Skeletal muscle tissue (tissue), 4 donors: ENCODE measurements around the gene SOX15. TPM values are rescaled to one million over a fixed set of nuclear protein-coding genes. Genes with fewer than 3 reads are reported as not detected.
"Not testable (repeated sequence)": the region's sequence is repeated elsewhere in the genome, so short reads cannot be mapped to it uniquely, and the experiment has no call there.

Experiments used
- H3K27ac ChIP-seq: one replicate; pipeline ENCODE4 v1.7.0; 2013; ENCODE audit warnings: mild to moderate bottlenecking, low read depth, low read length, inconsistent platforms
- H3K27me3 ChIP-seq, 3 donors: one replicate each; pipeline ENCODE4 v1.7.0; 2013; ENCODE audit warnings: low read length in 3 of 3; ENCODE audit not compliant: control insufficient read depth in 3 of 3, insufficient read depth in 3 of 3
- H3K36me3 ChIP-seq, 3 donors: one replicate each; pipeline ENCODE4 v1.7.0; 2013; ENCODE audit warnings: low read length in 3 of 3; ENCODE audit not compliant: control insufficient read depth in 3 of 3, insufficient read depth in 3 of 3
- H3K4me1 ChIP-seq, 3 donors: one replicate each; pipeline ENCODE4 v1.7.0; 2013; ENCODE audit warnings: low read length in 3 of 3, mild to moderate bottlenecking in 3 of 3; ENCODE audit not compliant: control insufficient read depth in 3 of 3, insufficient read depth in 3 of 3
- H3K4me3 ChIP-seq, 3 donors: one replicate each; pipeline ENCODE4 v1.7.0; 2013; ENCODE audit warnings: low read length in 3 of 3
- H3K9ac ChIP-seq, 3 donors: one replicate each; pipeline ENCODE4 v1.7.0; 2013; ENCODE audit warnings: low read length in 3 of 3, mild to moderate bottlenecking in 3 of 3, moderate library complexity in 2 of 3, low read depth in 1 of 3
- H3K9me3 ChIP-seq, 3 donors: one replicate each; pipeline ENCODE4 v1.7.0; 2013; ENCODE audit warnings: low read length in 3 of 3; ENCODE audit not compliant: control insufficient read depth in 3 of 3
- total RNA-seq: library from RNA; depleted of rRNA; stranded (reverse); fragments of >200 nt; gene quantifications from one replicate; pipeline ENCODE4 v1.2.3, GENCODE V29; 2014
- donor health status: Osteomylitis.

The SOX15 gene
- total RNA-seq, 1 donor from 2014 or later, result not detected

DNA sequence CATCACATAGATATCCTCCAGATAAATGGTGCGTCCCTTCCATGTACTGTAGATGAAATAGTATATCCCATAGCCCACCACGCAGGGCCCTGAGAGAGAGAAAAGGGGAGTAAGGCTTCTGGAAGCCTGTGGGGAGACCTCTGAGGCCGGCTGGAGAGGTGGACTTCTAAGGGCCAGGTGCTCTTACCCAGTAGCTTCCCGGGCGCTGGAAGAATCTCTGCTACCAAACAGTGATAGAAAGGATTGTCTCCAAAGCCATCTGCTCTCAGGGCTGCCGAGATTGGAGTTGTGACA, 37.0 kb upstream of the SOX15 start:
- H3K27me3 ChIP-seq, result no peaks in the 10 kb centered on the region
- H3K4me3 ChIP-seq, result peak overlapping the region; percentile 74 to 91 (median 91)
- peaks cover 4 to 5% (median 5%) of the 10 kb centered on the region in 3 donors for H3K36me3 ChIP-seq
- H3K4me1 ChIP-seq, result peaks cover 9 to 13% (median 11%) of the 10 kb centered on the region in 3 donors
- H3K9ac ChIP-seq, result peak overlapping the region; percentile 92 to 95 (median 95)
- peak overlapping the region; percentile 97 for H3K27ac ChIP-seq
- H3K9me3 ChIP-seq, result no peaks in the 10 kb centered on the region

- H3K9me3 ChIP-seq, result no peaks in the 10 kb centered on the region
- H3K36me3 ChIP-seq, result peaks cover 4 to 5% (median 5%) of the 10 kb centered on the region in 3 donors
- H3K4me3 ChIP-seq, result peak overlapping the region; percentile 14 to 91 (median 74)
- H3K27me3 ChIP-seq, result no peaks in the 10 kb centered on the region
- H3K9ac ChIP-seq, result peak overlapping the region; percentile 92 to 95 (median 95)
- peaks cover 9 to 11% (median 11%) of the 10 kb centered on the region in 3 donors for H3K4me1 ChIP-seq
- peak overlapping the region; percentile 97 for H3K27ac ChIP-seq
Measured at GRCh38 chr17:7626307-7626706, 36.4 kb upstream of the SOX15 start.

DNA sequence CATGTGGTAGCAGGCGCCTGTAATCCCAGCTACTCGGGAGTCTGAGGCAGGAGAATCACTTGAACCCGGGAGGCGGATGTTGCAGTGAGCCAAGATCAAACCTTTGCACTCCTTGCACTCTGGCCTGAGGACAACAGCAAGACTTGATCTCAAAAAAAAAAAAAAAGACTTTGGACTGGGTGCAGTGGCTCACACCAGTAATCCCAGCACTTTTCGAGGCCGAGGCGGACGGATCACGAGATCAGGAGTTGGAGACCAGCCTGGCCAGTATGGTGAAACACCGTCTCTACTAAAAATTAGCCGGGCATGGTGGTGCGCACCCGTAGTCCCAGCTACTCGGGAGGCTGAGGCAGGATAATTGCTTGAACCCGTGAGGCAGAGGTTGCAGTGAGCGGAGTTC, 35.9 kb upstream of the SOX15 start:
- not testable (repeated sequence) for H3K9me3 ChIP-seq, H3K27ac ChIP-seq, H3K9ac ChIP-seq, H3K36me3 ChIP-seq, H3K27me3 ChIP-seq, H3K4me3 ChIP-seq
- peaks cover 9 to 11% (median 11%) of the 10 kb centered on the region in 3 donors for H3K4me1 ChIP-seq

- no peak overlapping the region for H3K4me3 ChIP-seq
- no peaks in the 10 kb centered on the region for H3K9me3 ChIP-seq
- H3K27me3 ChIP-seq, result no peaks in the 10 kb centered on the region
- no peak overlapping the region for H3K9ac ChIP-seq
- no peak overlapping the region for H3K27ac ChIP-seq
- H3K4me1 ChIP-seq, result peaks cover 9 to 11% (median 11%) of the 10 kb centered on the region in 3 donors
- peaks cover 4 to 5% (median 5%) of the 10 kb centered on the region in 3 donors for H3K36me3 ChIP-seq
Measured at GRCh38 chr17:7623661-7624060, 33.8 kb upstream of the SOX15 start.

GRCh38 chr17:7620835-7621234, 30.9 kb upstream of the SOX15 start:
- no peak overlapping the region for H3K9ac ChIP-seq
- H3K27ac ChIP-seq, result no peak overlapping the region
- no peaks in the 10 kb centered on the region for H3K9me3 ChIP-seq
- no peak overlapping the region for H3K4me3 ChIP-seq
- H3K36me3 ChIP-seq, result peaks cover 0 to under 1% (median under 1%) of the 10 kb centered on the region in 3 donors
- H3K4me1 ChIP-seq, result no peaks in the 10 kb centered on the region
- no peaks in the 10 kb centered on the region for H3K27me3 ChIP-seq

- no peak overlapping the region for H3K9ac ChIP-seq
- no peaks in the 10 kb centered on the region for H3K9me3 ChIP-seq
Measured at GRCh38 chr17:7618608-7619007, 28.7 kb upstream of the SOX15 start.

DNA sequence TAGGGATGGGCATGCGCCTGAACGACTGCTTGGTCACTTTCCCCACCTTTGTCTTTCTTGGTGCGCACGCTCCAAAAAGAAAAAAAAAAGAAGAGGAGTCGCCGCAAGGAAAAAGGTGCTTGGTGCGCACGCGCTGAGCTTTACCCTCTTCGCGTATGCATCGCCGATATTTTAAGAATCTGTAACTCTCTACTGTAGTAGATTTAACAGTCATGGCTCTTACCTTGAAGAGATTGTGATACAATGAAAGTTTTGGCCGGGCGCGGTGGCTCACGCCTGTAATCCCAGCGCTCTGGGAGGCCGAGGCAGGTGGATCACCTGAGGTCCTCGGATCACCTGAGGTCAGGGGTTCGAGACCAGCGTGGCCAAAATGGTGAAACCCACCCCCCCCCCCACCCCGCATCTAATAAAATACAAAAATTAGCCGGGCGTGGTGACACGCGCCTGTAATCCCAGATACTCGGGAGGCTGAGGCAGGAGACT, 25.4 kb upstream of the SOX15 start:
- peak overlapping the region; percentile 64 to 75 (median 65) for H3K9ac ChIP-seq
- no peaks in the 10 kb centered on the region for H3K9me3 ChIP-seq

More at GRCh38 chr17:7618608-7619007, 28.7 kb upstream of the SOX15 start:
- no peak overlapping the region for H3K4me3 ChIP-seq
- no peaks in the 10 kb centered on the region for H3K27me3 ChIP-seq
- H3K4me1 ChIP-seq, result peaks cover 5 to 6% (median 6%) of the 10 kb centered on the region in 3 donors
- no peaks in the 10 kb centered on the region for H3K36me3 ChIP-seq
- H3K27ac ChIP-seq, result no peak overlapping the region

GRCh38 chr17:7614425-7615264, 24.8 kb upstream of the SOX15 start, which contains the start of gene FXR2:
TSS of gene FXR2 (minus strand) at chr17:7614897. CDS start at chr17:7614532, 365 bp downstream.
- Histone ChIP-seq H3K27me3 (no peaks in the 10 kb centered on the region), H3K4me3 (peak within 1 kb of the TSS; percentile 80 to 90 (median 87)), H3K27ac (peak within 1 kb of the TSS; percentile 82), H3K36me3 (peaks cover 0 to 2% (median 0%) of the 10 kb centered on the region in 3 donors), H3K9me3 (no peaks in the 10 kb centered on the region), H3K9ac (peak within 1 kb of the TSS; percentile 79 to 93 (median 92)), H3K4me1 (peaks cover 24 to 27% (median 25%) of the 10 kb centered on the region in 3 donors)

More for the DNA sequence above, 25.4 kb upstream of the SOX15 start:
- peak overlapping the region; percentile 82 for H3K27ac ChIP-seq
- peaks cover 24 to 27% (median 25%) of the 10 kb centered on the region in 3 donors for H3K4me1 ChIP-seq
- H3K27me3 ChIP-seq, result no peaks in the 10 kb centered on the region
- H3K36me3 ChIP-seq, result peaks cover 0 to 2% (median 0%) of the 10 kb centered on the region in 3 donors
- peak overlapping the region; percentile 76 to 80 (median 76) for H3K4me3 ChIP-seq

DNA sequence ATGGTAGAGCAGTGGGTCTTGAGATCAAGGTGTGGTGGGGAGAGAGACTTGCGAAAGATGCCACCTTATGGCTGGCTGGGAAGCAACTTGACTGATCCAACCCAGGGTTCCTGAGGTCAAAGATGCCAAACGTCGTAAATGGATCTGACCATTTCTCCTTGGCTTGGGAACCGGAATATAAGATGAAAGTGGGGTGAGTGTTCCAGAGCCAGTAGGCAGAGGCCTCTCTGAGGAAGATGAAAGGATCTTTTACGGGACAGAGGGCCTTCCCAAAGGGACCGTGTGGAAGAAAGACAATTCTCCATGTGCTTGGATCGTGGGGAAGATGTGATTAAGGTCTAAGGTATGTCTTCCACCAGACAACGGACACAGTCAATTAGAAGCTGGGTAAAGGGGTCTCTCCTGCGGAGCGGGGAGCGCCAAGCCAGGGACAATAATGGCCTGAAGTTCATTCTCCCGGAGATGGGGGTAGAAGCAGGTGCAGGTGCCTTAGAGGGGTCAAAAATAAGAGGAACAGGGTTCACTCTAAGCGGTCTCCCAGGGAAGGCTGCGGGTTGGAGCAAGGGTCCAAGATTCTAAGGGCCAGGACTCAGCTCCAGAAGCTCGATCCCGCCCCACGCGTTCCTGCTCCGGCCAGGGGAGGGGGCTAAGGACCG, 24.0 kb upstream of the SOX15 start:
- H3K36me3 ChIP-seq, result peaks cover 0 to 2% (median 0%) of the 10 kb centered on the region in 3 donors
- H3K4me3 ChIP-seq, result peak overlapping the region; percentile 80 to 90 (median 87)
- H3K4me1 ChIP-seq, result peaks cover 24 to 29% (median 27%) of the 10 kb centered on the region in 3 donors
- peak overlapping the region; percentile 79 to 93 (median 92) for H3K9ac ChIP-seq
- no peaks in the 10 kb centered on the region for H3K9me3 ChIP-seq
- H3K27me3 ChIP-seq, result no peaks in the 10 kb centered on the region
- H3K27ac ChIP-seq, result peak overlapping the region; percentile 82
